ENCODE measurements around the gene EPHB2.
A peak's percentile ranks its signal among the peaks of the same experiment; 100 is the strongest.

Gene EPHB2

DNA sequence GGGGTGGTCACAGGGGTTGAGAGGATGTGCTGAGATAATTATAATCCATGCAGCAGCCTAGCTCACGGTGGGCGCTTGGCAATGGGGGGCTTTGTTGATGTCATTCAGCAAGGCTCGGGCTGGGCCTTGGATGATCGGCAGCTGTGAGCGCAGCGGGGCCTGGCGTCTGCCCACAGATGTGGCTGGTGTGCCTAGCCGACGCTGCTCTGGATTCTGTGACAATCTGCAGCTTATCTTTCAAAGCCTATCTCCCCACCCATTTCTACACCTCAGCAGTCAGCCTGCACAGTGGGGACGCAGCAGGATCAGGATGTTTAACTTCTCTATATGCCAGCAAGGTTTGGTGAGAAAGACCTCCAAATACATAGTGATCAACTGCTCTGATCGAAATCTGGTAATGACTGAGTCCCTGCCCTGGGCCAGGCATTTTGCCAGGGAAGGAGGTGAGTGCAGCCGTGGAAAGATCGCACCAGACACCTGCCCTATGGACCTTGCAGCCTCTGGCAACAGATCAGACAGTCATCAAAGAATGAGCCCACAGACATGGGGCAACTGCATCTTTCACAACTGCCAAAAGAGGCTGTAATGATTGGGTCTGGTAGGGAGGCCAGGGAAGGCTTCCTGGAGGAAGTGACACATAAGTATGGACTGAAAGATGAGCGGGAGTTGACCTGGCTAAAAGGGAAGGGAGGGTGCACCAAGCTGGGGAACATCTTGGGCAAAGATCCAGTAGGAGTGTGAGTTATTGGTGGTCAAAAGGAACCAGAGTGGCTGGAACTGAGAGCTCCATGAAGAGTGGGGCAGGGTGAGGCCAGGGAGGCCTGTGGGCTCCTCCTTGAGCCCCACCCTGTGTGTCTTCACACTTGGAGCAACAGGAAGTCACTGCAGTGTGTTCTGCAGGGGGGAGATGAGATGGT lies 35.3 kb downstream of the EPHB2 start:
- no peak for FAIRE-seq
- no peak for TF ChIP-seq TAF1 (IDR thresholded peaks at IDR 0.05; ENCODE audit: low read depth, low read length)
- TF ChIP-seq POLR2AphosphoS5 (IDR thresholded peaks at IDR 0.05; ENCODE audit: low read depth, low read length): no peak
- no peak for TF ChIP-seq POU2F2 (IDR thresholded peaks at IDR 0.05; ENCODE audit: low read depth, low read length)
- TF ChIP-seq PAX5 (IDR thresholded peaks at IDR 0.05; ENCODE audit: insufficient read depth, low read length, severe bottlenecking): no peak
- no peak for TF ChIP-seq SPI1 (IDR thresholded peaks at IDR 0.05; ENCODE audit: low read depth, low read length)
- no peak for TF ChIP-seq POLR2A (IDR thresholded peaks at IDR 0.05; ENCODE audit: low read depth, low read length)
- DNase-seq (ENCODE audit: insufficient read length, low spot score): no peak

- DNase-seq (ENCODE audit: insufficient read length, low spot score) (no peak), FAIRE-seq (no peak)
- TF ChIP-seq SPI1 (IDR thresholded peaks at IDR 0.05; ENCODE audit: low read depth, low read length) (no peak), POLR2A (IDR thresholded peaks at IDR 0.05; ENCODE audit: low read depth, low read length) (no peak), PAX5 (IDR thresholded peaks at IDR 0.05; ENCODE audit: insufficient read depth, low read length, severe bottlenecking) (no peak), POLR2AphosphoS5 (IDR thresholded peaks at IDR 0.05; ENCODE audit: low read depth, low read length) (no peak), TAF1 (IDR thresholded peaks at IDR 0.05; ENCODE audit: low read depth, low read length) (no peak), POU2F2 (IDR thresholded peaks at IDR 0.05; ENCODE audit: low read depth, low read length) (no peak)
Measured at GRCh38 chr1:22747021-22747734, 36.5 kb downstream of the EPHB2 start.

- TF ChIP-seq SPI1 (IDR thresholded peaks at IDR 0.05; ENCODE audit: low read depth, low read length) (no peak), TAF1 (IDR thresholded peaks at IDR 0.05; ENCODE audit: low read depth, low read length) (no peak), POLR2AphosphoS5 (IDR thresholded peaks at IDR 0.05; ENCODE audit: low read depth, low read length) (no peak), PAX5 (IDR thresholded peaks at IDR 0.05; ENCODE audit: insufficient read depth, low read length, severe bottlenecking) (no peak), POLR2A (IDR thresholded peaks at IDR 0.05; ENCODE audit: low read depth, low read length) (no peak)
- no peak for DNase-seq (ENCODE audit: insufficient read length, low spot score)
- no peak for FAIRE-seq
Measured at GRCh38 chr1:22747735-22748073, 37.1 kb downstream of the EPHB2 start.

GRCh38 chr1:22749503-22749902 lies 38.9 kb downstream of the EPHB2 start:
- FAIRE-seq: peak; percentile 16
- no peak for TF ChIP-seq POLR2A (IDR thresholded peaks at IDR 0.05; ENCODE audit: low read depth, low read length)
- no peak for TF ChIP-seq POU2F2 (IDR thresholded peaks at IDR 0.05; ENCODE audit: low read depth, low read length)
- no peak for TF ChIP-seq PAX5 (IDR thresholded peaks at IDR 0.05; ENCODE audit: insufficient read depth, low read length, severe bottlenecking)
- TF ChIP-seq POLR2AphosphoS5 (IDR thresholded peaks at IDR 0.05; ENCODE audit: low read depth, low read length): no peak
- TF ChIP-seq TAF1 (IDR thresholded peaks at IDR 0.05; ENCODE audit: low read depth, low read length): no peak
- no peak for TF ChIP-seq SPI1 (IDR thresholded peaks at IDR 0.05; ENCODE audit: low read depth, low read length)
- no peak for DNase-seq (ENCODE audit: insufficient read length, low spot score)

GRCh38 chr1:22749919-22750684 lies 39.5 kb downstream of the EPHB2 start:
- TF ChIP-seq SPI1 (IDR thresholded peaks at IDR 0.05; ENCODE audit: low read depth, low read length) (no peak), POLR2A (IDR thresholded peaks at IDR 0.05; ENCODE audit: low read depth, low read length) (no peak), POLR2AphosphoS5 (IDR thresholded peaks at IDR 0.05; ENCODE audit: low read depth, low read length) (no peak), TAF1 (IDR thresholded peaks at IDR 0.05; ENCODE audit: low read depth, low read length) (no peak), PAX5 (IDR thresholded peaks at IDR 0.05; ENCODE audit: insufficient read depth, low read length, severe bottlenecking) (no peak), POU2F2 (IDR thresholded peaks at IDR 0.05; ENCODE audit: low read depth, low read length) (no peak)
- peak; percentile 78 for FAIRE-seq
- DNase-seq (ENCODE audit: insufficient read length, low spot score): no peak

DNA sequence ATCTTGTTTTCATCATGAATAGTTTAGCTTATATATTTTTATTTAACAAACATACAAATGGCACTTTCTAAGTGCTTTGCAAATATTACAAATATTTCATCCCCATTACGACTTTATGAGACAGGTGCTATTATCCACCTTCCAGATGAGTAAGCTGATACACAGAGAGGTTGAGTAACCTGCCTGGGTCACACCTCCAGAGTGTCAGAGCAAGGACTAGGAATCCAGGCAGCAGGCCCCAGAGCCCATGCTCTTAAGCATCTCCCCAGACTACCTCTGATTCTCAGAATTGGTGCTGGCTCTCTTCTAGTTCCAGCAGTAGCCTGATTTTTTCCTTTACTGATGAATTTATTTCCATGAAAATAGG lies 40.0 kb downstream of the EPHB2 start:
- FAIRE-seq: peak; percentile 31
- DNase-seq (ENCODE audit: insufficient read length, low spot score): no peak
- TF ChIP-seq POU2F2 (IDR thresholded peaks at IDR 0.05; ENCODE audit: low read depth, low read length) (no peak), PAX5 (IDR thresholded peaks at IDR 0.05; ENCODE audit: insufficient read depth, low read length, severe bottlenecking) (no peak), TAF1 (IDR thresholded peaks at IDR 0.05; ENCODE audit: low read depth, low read length) (no peak), POLR2AphosphoS5 (IDR thresholded peaks at IDR 0.05; ENCODE audit: low read depth, low read length) (no peak), SPI1 (IDR thresholded peaks at IDR 0.05; ENCODE audit: low read depth, low read length) (no peak), POLR2A (IDR thresholded peaks at IDR 0.05; ENCODE audit: low read depth, low read length) (no peak)

DNA sequence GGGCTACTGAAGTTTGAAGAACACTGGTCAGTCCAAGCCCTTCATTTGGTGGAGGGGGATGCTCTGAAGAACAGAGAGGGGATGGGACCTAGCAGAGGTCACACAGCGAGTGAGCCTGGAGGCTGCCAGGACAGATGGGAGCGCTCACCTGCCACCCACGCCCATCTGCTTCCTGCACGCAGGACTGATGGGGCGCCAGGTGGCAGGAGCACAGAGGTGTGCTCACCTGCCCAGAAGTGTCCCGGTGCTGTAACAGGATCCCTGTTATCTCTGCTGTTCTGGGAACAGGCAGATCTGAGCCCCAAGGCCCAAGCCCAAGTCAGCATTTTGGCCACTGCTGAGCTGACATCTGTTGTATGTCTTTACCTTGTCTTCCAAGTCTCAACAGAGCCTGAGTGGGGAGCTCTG lies 40.5 kb downstream of the EPHB2 start:
- TF ChIP-seq POLR2AphosphoS5 (IDR thresholded peaks at IDR 0.05; ENCODE audit: low read depth, low read length) (no peak), PAX5 (IDR thresholded peaks at IDR 0.05; ENCODE audit: insufficient read depth, low read length, severe bottlenecking) (no peak), POLR2A (IDR thresholded peaks at IDR 0.05; ENCODE audit: low read depth, low read length) (no peak), POU2F2 (IDR thresholded peaks at IDR 0.05; ENCODE audit: low read depth, low read length) (no peak), SPI1 (IDR thresholded peaks at IDR 0.05; ENCODE audit: low read depth, low read length) (no peak), TAF1 (IDR thresholded peaks at IDR 0.05; ENCODE audit: low read depth, low read length) (no peak)
- FAIRE-seq: no peak
- no peak for DNase-seq (ENCODE audit: insufficient read length, low spot score)

DNA sequence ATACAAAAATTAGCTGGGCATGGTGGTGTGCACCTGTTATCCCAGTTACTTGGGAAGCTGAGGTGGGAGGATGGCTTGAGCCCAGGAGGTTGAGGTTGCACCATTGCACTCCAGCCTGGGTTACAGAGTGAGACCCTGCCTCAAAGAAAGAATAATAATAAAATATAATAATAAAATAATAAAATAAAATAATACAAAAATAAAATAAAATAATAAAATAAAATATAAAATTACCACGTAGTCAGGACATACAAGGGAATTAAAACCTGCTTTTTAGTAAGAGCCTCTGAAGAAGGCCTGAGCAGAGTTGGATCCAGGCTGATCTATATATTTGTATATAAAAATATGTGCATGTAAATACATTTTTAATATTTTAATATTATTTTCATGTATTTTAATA lies 41.7 kb downstream of the EPHB2 start:
- no peak for DNase-seq (ENCODE audit: insufficient read length, low spot score)
- no peak for FAIRE-seq

More for the DNA sequence above, 41.7 kb downstream of the EPHB2 start:
- no peak for TF ChIP-seq POLR2A (IDR thresholded peaks at IDR 0.05; ENCODE audit: low read depth, low read length)
- no peak for TF ChIP-seq SPI1 (IDR thresholded peaks at IDR 0.05; ENCODE audit: low read depth, low read length)
- no peak for TF ChIP-seq POLR2AphosphoS5 (IDR thresholded peaks at IDR 0.05; ENCODE audit: low read depth, low read length)
- no peak for TF ChIP-seq PAX5 (IDR thresholded peaks at IDR 0.05; ENCODE audit: insufficient read depth, low read length, severe bottlenecking)
- TF ChIP-seq TAF1 (IDR thresholded peaks at IDR 0.05; ENCODE audit: low read depth, low read length): no peak
- no peak for TF ChIP-seq POU2F2 (IDR thresholded peaks at IDR 0.05; ENCODE audit: low read depth, low read length)
